Measurements from ENCODE around the gene HBG2.

The HBG2 gene

DNA sequence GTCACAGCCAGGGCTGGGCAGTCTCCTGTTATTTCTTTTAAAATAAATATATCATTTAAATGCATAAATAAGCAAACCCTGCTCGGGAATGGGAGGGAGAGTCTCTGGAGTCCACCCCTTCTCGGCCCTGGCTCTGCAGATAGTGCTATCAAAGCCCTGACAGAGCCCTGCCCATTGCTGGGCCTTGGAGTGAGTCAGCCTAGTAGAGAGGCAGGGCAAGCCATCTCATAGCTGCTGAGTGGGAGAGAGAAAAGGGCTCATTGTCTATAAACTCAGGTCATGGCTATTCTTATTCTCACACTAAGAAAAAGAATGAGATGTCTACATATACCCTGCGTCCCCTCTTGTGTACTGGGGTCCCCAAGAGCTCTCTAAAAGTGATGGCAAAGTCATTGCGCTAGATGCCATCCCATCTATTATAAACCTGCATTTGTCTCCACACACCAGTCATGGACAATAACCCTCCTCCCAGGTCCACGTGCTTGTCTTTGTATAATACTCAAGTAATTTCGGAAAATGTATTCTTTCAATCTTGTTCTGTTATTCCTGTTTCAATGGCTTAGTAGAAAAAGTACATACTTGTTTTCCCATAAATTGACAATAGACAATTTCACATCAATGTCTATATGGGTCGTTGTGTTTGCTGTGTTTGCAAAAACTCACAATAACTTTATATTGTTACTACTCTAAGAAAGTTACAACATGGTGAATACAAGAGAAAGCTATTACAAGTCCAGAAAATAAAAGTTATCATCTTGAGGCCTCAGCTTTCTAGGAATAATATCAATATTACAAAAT, 33.7 kb upstream of the HBG2 start:
- no peak for TF ChIP-seq EGR1 (IDR thresholded peaks at IDR 0.05)
- TF ChIP-seq NFIC (IDR thresholded peaks at IDR 0.05): no peak
- no peak for TF ChIP-seq FOXM1 (IDR thresholded peaks at IDR 0.05; ENCODE audit: borderline replicate concordance, low read depth)
- TF ChIP-seq YY1 (IDR thresholded peaks at IDR 0.05; ENCODE audit: low read depth): no peak
- TF ChIP-seq CREB1 (IDR thresholded peaks at IDR 0.05; ENCODE audit: low read depth): no peak

DNA sequence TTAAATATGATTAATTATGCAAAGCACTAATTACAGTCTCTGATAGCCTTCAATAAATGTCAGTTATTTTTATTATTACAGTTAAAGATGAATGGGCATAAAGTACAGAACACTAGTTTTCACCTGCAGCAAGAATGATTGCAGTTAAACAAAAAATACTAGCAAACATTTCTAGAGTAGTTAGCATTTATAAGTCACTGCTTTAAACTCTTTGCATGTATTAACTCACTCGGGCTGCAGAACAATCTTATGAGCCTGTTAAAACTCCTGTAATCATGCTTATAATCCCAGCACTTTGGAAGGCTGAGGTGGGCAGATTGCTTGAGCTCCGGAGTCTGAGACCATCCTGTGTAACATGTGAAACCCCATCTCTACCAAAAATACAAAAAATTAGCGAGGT, 32.3 kb upstream of the HBG2 start:
- TF ChIP-seq YY1 (IDR thresholded peaks at IDR 0.05; ENCODE audit: low read depth): no peak
- TF ChIP-seq, protein P1, sequence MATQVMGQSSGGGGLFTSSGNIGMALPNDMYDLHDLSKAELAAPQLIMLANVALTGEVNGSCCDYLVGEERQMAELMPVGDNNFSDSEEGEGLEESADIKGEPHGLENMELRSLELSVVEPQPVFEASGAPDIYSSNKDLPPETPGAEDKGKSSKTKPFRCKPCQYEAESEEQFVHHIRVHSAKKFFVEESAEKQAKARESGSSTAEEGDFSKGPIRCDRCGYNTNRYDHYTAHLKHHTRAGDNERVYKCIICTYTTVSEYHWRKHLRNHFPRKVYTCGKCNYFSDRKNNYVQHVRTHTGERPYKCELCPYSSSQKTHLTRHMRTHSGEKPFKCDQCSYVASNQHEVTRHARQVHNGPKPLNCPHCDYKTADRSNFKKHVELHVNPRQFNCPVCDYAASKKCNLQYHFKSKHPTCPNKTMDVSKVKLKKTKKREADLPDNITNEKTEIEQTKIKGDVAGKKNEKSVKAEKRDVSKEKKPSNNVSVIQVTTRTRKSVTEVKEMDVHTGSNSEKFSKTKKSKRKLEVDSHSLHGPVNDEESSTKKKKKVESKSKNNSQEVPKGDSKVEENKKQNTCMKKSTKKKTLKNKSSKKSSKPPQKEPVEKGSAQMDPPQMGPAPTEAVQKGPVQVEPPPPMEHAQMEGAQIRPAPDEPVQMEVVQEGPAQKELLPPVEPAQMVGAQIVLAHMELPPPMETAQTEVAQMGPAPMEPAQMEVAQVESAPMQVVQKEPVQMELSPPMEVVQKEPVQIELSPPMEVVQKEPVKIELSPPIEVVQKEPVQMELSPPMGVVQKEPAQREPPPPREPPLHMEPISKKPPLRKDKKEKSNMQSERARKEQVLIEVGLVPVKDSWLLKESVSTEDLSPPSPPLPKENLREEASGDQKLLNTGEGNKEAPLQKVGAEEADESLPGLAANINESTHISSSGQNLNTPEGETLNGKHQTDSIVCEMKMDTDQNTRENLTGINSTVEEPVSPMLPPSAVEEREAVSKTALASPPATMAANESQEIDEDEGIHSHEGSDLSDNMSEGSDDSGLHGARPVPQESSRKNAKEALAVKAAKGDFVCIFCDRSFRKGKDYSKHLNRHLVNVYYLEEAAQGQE (IDR thresholded peaks at IDR 0.05; ENCODE audit: low read depth): no peak
- no peak for TF ChIP-seq TEAD4 (IDR thresholded peaks at IDR 0.05)
- no peak for TF ChIP-seq TCF12 (IDR thresholded peaks at IDR 0.05; ENCODE audit: low read depth)
- TF ChIP-seq, protein P2, sequence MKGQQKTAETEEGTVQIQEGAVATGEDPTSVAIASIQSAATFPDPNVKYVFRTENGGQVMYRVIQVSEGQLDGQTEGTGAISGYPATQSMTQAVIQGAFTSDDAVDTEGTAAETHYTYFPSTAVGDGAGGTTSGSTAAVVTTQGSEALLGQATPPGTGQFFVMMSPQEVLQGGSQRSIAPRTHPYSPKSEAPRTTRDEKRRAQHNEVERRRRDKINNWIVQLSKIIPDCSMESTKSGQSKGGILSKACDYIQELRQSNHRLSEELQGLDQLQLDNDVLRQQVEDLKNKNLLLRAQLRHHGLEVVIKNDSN (IDR thresholded peaks at IDR 0.05): no peak
- no peak for TF ChIP-seq CEBPB (IDR thresholded peaks at IDR 0.05)
- TF ChIP-seq EP300 (IDR thresholded peaks at IDR 0.05; ENCODE audit: borderline replicate concordance): no peak
- TF ChIP-seq, protein P3, sequence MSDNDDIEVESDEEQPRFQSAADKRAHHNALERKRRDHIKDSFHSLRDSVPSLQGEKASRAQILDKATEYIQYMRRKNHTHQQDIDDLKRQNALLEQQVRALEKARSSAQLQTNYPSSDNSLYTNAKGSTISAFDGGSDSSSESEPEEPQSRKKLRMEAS (IDR thresholded peaks at IDR 0.05): no peak
- no peak for TF ChIP-seq NFIC (IDR thresholded peaks at IDR 0.05)
- TF ChIP-seq FOXM1 (IDR thresholded peaks at IDR 0.05; ENCODE audit: borderline replicate concordance, low read depth): no peak
- no peak for TF ChIP-seq RAD21 (IDR thresholded peaks at IDR 0.05; ENCODE audit: low read depth)
- no peak for TF ChIP-seq ZBTB7A (IDR thresholded peaks at IDR 0.05; ENCODE audit: low read depth)
- TF ChIP-seq TAF1 (IDR thresholded peaks at IDR 0.05; ENCODE audit: low read depth): no peak
- no peak for TF ChIP-seq CREB1 (IDR thresholded peaks at IDR 0.05; ENCODE audit: low read depth)
- no peak for TF ChIP-seq EGR1 (IDR thresholded peaks at IDR 0.05)

DNA sequence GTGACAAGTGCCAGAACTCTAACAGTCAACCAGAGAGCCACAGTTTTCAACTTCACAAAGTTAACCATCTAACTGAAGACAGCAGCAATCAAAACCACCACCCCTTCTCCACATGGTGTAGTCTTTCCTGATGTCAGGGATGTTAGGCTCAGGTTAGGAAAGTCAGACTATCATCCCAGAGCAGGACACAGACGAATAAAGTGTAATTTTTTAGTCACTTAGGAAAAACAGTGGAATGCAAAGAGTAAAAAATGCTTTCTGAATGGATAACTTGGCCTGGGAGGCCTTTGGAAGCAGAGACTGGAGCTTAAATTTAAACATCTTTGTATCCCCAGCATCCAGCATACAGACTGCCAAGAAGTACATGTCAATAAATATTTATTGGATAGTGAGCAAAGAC, 31.8 kb upstream of the HBG2 start:
- no peak for TF ChIP-seq ZBTB7A (IDR thresholded peaks at IDR 0.05; ENCODE audit: low read depth)
- TF ChIP-seq EGR1 (IDR thresholded peaks at IDR 0.05): no peak
- no peak for TF ChIP-seq RAD21 (IDR thresholded peaks at IDR 0.05; ENCODE audit: low read depth)
- TF ChIP-seq, protein P2 (IDR thresholded peaks at IDR 0.05): no peak
- TF ChIP-seq, protein P3 (IDR thresholded peaks at IDR 0.05): no peak
- no peak for TF ChIP-seq TAF1 (IDR thresholded peaks at IDR 0.05; ENCODE audit: low read depth)
- no peak for TF ChIP-seq TCF12 (IDR thresholded peaks at IDR 0.05; ENCODE audit: low read depth)
- TF ChIP-seq CEBPB (IDR thresholded peaks at IDR 0.05): no peak
- no peak for TF ChIP-seq TEAD4 (IDR thresholded peaks at IDR 0.05)
- TF ChIP-seq FOXM1 (IDR thresholded peaks at IDR 0.05; ENCODE audit: borderline replicate concordance, low read depth): no peak

DNA sequence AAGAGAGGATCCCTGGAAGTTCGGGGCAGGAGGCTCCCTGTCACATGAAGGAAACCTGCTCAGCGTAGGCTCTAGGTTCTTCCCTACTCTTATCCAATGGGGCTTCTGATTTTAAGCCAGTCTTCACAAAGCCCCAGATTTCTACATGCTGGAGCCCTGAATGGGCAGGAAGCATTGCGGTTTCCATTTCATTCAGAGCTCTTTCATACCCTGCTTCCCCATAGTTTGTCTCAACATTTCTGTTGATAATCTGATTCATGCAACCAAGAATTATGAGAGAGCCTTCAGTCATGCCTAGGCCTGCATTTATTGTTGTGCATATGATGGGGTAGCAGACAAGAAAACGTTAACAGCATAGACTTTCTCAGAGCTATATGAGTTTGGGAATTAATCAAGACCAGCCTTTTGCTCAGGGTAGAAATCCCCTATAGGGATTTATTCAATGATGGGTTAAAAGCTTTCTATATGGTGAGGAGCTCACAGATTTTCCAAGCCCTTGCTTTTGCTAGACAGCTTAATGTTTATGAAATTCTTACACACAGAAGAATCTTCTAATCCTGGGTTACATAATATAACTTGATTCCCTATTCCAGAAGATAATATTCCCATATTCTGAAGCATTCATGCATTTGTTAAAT, 31.2 kb upstream of the HBG2 start:
- TF ChIP-seq ZBTB7A (IDR thresholded peaks at IDR 0.05; ENCODE audit: low read depth) (no peak), TAF1 (IDR thresholded peaks at IDR 0.05; ENCODE audit: low read depth) (no peak), TCF12 (IDR thresholded peaks at IDR 0.05; ENCODE audit: low read depth) (no peak), FOXM1 (IDR thresholded peaks at IDR 0.05; ENCODE audit: borderline replicate concordance, low read depth) (no peak), EGR1 (IDR thresholded peaks at IDR 0.05) (no peak), YY1 (IDR thresholded peaks at IDR 0.05; ENCODE audit: low read depth) (no peak), CREB1 (IDR thresholded peaks at IDR 0.05; ENCODE audit: low read depth) (no peak), RAD21 (IDR thresholded peaks at IDR 0.05; ENCODE audit: low read depth) (no peak), CEBPB (IDR thresholded peaks at IDR 0.05) (no peak), TEAD4 (IDR thresholded peaks at IDR 0.05) (no peak), EP300 (IDR thresholded peaks at IDR 0.05; ENCODE audit: borderline replicate concordance) (no peak), NFIC (IDR thresholded peaks at IDR 0.05) (no peak)
- TF ChIP-seq, protein P2 (IDR thresholded peaks at IDR 0.05): no peak

DNA sequence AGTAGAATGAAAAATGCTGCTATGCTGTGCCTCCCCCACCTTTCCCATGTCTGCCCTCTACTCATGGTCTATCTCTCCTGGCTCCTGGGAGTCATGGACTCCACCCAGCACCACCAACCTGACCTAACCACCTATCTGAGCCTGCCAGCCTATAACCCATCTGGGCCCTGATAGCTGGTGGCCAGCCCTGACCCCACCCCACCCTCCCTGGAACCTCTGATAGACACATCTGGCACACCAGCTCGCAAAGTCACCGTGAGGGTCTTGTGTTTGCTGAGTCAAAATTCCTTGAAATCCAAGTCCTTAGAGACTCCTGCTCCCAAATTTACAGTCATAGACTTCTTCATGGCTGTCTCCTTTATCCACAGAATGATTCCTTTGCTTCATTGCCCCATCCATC, 30.1 kb upstream of the HBG2 start:
- no peak for TF ChIP-seq EP300 (IDR thresholded peaks at IDR 0.05; ENCODE audit: borderline replicate concordance)

DNA sequence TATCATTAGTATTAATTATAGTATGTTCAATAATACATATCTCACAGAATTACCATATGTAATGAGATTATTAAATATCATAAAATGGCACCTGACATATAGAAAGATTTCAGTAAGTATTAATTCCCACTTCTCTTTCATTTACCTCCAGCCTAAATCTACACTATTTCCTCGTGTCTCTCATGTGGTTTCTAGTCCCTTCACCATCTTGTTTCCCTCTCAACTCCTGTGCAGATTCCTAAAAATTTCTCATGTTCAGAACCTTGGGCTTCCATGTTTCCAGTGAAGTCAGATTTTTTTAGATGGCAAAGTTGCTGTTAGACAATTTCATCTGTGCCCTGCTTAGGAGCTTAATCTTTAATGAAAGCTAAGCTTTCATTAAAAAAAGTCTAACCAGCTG, 29.3 kb upstream of the HBG2 start:
- TF ChIP-seq TEAD4 (IDR thresholded peaks at IDR 0.05) (no peak), CEBPB (IDR thresholded peaks at IDR 0.05) (no peak), NFIC (IDR thresholded peaks at IDR 0.05) (no peak), TAF1 (IDR thresholded peaks at IDR 0.05; ENCODE audit: low read depth) (no peak), CREB1 (IDR thresholded peaks at IDR 0.05; ENCODE audit: low read depth) (no peak), TCF12 (IDR thresholded peaks at IDR 0.05; ENCODE audit: low read depth) (no peak), FOXM1 (IDR thresholded peaks at IDR 0.05; ENCODE audit: borderline replicate concordance, low read depth) (no peak), EP300 (IDR thresholded peaks at IDR 0.05; ENCODE audit: borderline replicate concordance) (no peak), RAD21 (IDR thresholded peaks at IDR 0.05; ENCODE audit: low read depth) (no peak), EGR1 (IDR thresholded peaks at IDR 0.05) (no peak), ZBTB7A (IDR thresholded peaks at IDR 0.05; ENCODE audit: low read depth) (no peak), YY1 (IDR thresholded peaks at IDR 0.05; ENCODE audit: low read depth) (no peak)
- TF ChIP-seq, protein P3 (IDR thresholded peaks at IDR 0.05): no peak
- TF ChIP-seq, protein P2 (IDR thresholded peaks at IDR 0.05): no peak
- TF ChIP-seq, protein P1 (IDR thresholded peaks at IDR 0.05; ENCODE audit: low read depth): no peak

All from Ishikawa (cell line).